A549 (cell line): ENCODE results near the gene LSP1. TPM values are rescaled to one million over a fixed set of nuclear protein-coding genes. Genes with fewer than 3 reads are reported as not detected.

ENCODE experiments used
- ATAC-seq, 2 experiments: fragments of 200-7000 bp in 1 of 2; fragments of >200 bp in 1 of 2; cut with Nextera tagmentation in 1 of 2; cut with Tn5 transposase in 1 of 2; 3 replicates each; pipeline versions ENCODE4 v1.8.0 to v1.9.1; 2018 to 2020; ENCODE audit warnings: mild to moderate bottlenecking in 1 of 2, moderate library complexity in 1 of 2
- CTCF ChIA-PET: fragments of 300-600 bp; sonication (Branson Sonifier 250); formaldehyde crosslinking; extraction: SDS; loops from one replicate; lab custom pipeline; 2021; ENCODE audit warnings: antibody characterized with exemption, inconsistent platforms; lab: Yijun Ruan, JAX
- POLR2A ChIA-PET: fragments of 350-600 bp; formaldehyde crosslinking; extraction: SDS; loops from one replicate; lab custom pipeline; 2021; ENCODE audit warnings: antibody characterized with exemption, inconsistent platforms; lab: Yijun Ruan, JAX
- DNase-seq, 2 experiments: peaks; one replicate each; pipeline versions ENCODE4 v3.0.0 to v3.0.0-alpha.2; 2011 to 2016; ENCODE audit warnings: low read depth in 1 of 2, low spot score in 1 of 2
- FAIRE-seq: peaks from 2 replicates; lab custom pipeline; 2011; peaks lifted over from hg19 to GRCh38; lab: Jason Lieb, UNC
- H3K27ac ChIP-seq, 2 experiments: fragments of >200 bp; sonication (Bioruptor Twin); formaldehyde crosslinking; 3 replicates each; pipeline ENCODE4 v1.5.1; 2016 to 2017
- H3K4me1 ChIP-seq: fragments of >200 bp; sonication (Bioruptor Twin); formaldehyde crosslinking; 3 replicates; pipeline ENCODE4 v1.6.1; 2016
- H3K4me2 ChIP-seq: fragments of >200 bp; sonication (Bioruptor Twin); formaldehyde crosslinking; 3 replicates; pipeline ENCODE4 v1.6.1; 2016
- H3K4me3 ChIP-seq: fragments of >200 bp; sonication (Bioruptor Twin); formaldehyde crosslinking; 3 replicates; pipeline ENCODE4 v1.5.1; 2016
- H3K9me3 ChIP-seq: fragments of >200 bp; sonication (Bioruptor Twin); formaldehyde crosslinking; 3 replicates; pipeline ENCODE4 v1.6.1; 2016
- FOSL2 ChIP-seq, 2 experiments: fragments of 450-650 bp in 1 of 2; fragments of >200 bp in 1 of 2; sonication (Bioruptor Twin) in 1 of 2; formaldehyde crosslinking; IDR thresholded peaks; 2 replicates each; pipeline versions ENCODE4 v1.5.0 to v1.6.1; 2016 to 2020; ENCODE audit warnings: mild to moderate bottlenecking in 1 of 2, moderate library complexity in 1 of 2
- HDAC2 ChIP-seq: fragments of 200-600 bp; sonication (generic); IDR thresholded peaks from 2 replicates; pipeline ENCODE4 v1.6.1; 2016
- HMGXB4 ChIP-seq: fragments of 250-450 bp; sonication (Bioruptor Pico); IDR thresholded peaks from 2 replicates; pipeline ENCODE4 v1.5.0; 2021; ENCODE audit warnings: mild to moderate bottlenecking, moderate library complexity, borderline replicate concordance
- HOXA7 ChIP-seq: fragments of 250-450 bp; sonication (Bioruptor Pico); IDR thresholded peaks from 2 replicates; pipeline ENCODE4 v1.5.0; 2020; ENCODE audit warnings: mild to moderate bottlenecking, moderate library complexity
- HOXB13 ChIP-seq: fragments of 250-450 bp; sonication (Bioruptor Pico); IDR thresholded peaks from 2 replicates; pipeline ENCODE4 v1.5.0; 2020; ENCODE audit warnings: low read depth, mild to moderate bottlenecking, moderate library complexity
- JUNB ChIP-seq: fragments of >200 bp; sonication (Bioruptor Twin); formaldehyde crosslinking; IDR thresholded peaks from 2 replicates; pipeline ENCODE4 v1.6.1; 2016
- KDM1A ChIP-seq: fragments of 200-600 bp; sonication (generic); IDR thresholded peaks from 2 replicates; pipeline ENCODE4 v1.6.1; 2016; ENCODE audit warnings: low read depth, mild to moderate bottlenecking
- MAZ ChIP-seq: fragments of 150-350 bp; IDR thresholded peaks from 2 replicates; pipeline ENCODE4 v1.6.1; 2014; ENCODE audit warnings: antibody characterized with exemption, low read depth, low read length, borderline replicate concordance
- MYC ChIP-seq: IDR thresholded peaks from 2 replicates; pipeline ENCODE4 v1.6.1; 2012; ENCODE audit warnings: mild to moderate bottlenecking, inconsistent platforms, low read length, improper control_type of control experiment, borderline replicate concordance
- NPAS2 ChIP-seq: fragments of 250-450 bp; sonication (Bioruptor Pico); IDR thresholded peaks from 2 replicates; pipeline ENCODE4 v1.8.0; 2022; ENCODE audit warnings: mild to moderate bottlenecking, moderate library complexity, borderline replicate concordance
- NR3C1 ChIP-seq: fragments of >200 bp; sonication (Bioruptor Twin); formaldehyde crosslinking; IDR thresholded peaks from 3 replicates; pipeline ENCODE4 v1.6.1; 2017
- POLR2A ChIP-seq: IDR thresholded peaks from 2 replicates; pipeline ENCODE4 v1.6.1; 2012; ENCODE audit warnings: mild to moderate bottlenecking, low read length
- RAD21 ChIP-seq, 2 experiments: fragments of >200 bp in 1 of 2; sonication (Bioruptor Twin) in 1 of 2; formaldehyde crosslinking in 1 of 2; IDR thresholded peaks in 1 of 2; conservative IDR thresholded peaks in 1 of 2; 2 replicates in 1 of 2; 3 replicates in 1 of 2; pipeline ENCODE4 v1.6.1; 2012 to 2018; ENCODE audit warnings: inconsistent platforms in 1 of 2
- RCOR1 ChIP-seq: fragments of 150-350 bp; IDR thresholded peaks from 2 replicates; pipeline ENCODE4 v1.6.1; 2014; ENCODE audit warnings: antibody characterized with exemption, low read length, low read depth
- RNF2 ChIP-seq: fragments of 200-600 bp; sonication (generic); IDR thresholded peaks from 2 replicates; pipeline ENCODE4 v1.6.1; 2016; ENCODE audit warnings: low read depth, mild to moderate bottlenecking, antibody characterized with exemption, moderate library complexity, borderline replicate concordance
- SREBF2 ChIP-seq: fragments of 450-650 bp; IDR thresholded peaks from 2 replicates; pipeline ENCODE4 v1.6.1; 2014; ENCODE audit warnings: mild to moderate bottlenecking, moderate library complexity
- USF2 ChIP-seq: fragments of 450-650 bp; IDR thresholded peaks from 2 replicates; pipeline ENCODE4 v1.6.1; 2014; ENCODE audit warnings: antibody characterized with exemption
- ZFP36 ChIP-seq: fragments of 450-650 bp; IDR thresholded peaks from 2 replicates; pipeline ENCODE4 v1.6.1; 2014; ENCODE audit warnings: borderline replicate concordance; ENCODE audit not compliant: partially characterized antibody
- WGBS: methylation state at CpG from one replicate; pipeline ENCODE4 v1.1.6; 2017; ENCODE audit errors: missing lambda C conversion rate; 5-methylcytosine and 5-hydroxymethylcytosine counted together
- polyA plus RNA-seq, 4 experiments: library from polyadenylated mRNA; depleted of rRNA in 3 of 4; stranded (reverse); fragments of >200 nt; fragmentation: RNase III in 1 of 4; extraction: RNeasy Plus Mini Kit Qiagen cat#74134 plus additional on column Dnase treatment in 1 of 4; gene quantifications; 2 replicates in 3 of 4; 3 replicates in 1 of 4; pipeline ENCODE4 v1.2.3, GENCODE V29; 2011 to 2017
- TF ChIP-seq, protein P1 (sequence below): fragments of >200 bp; sonication (Bioruptor Twin); formaldehyde crosslinking; IDR thresholded peaks from 3 replicates; pipeline ENCODE4 v1.6.1; 2016
- TF ChIP-seq, protein P2 (sequence below): fragments of 150-350 bp; IDR thresholded peaks from 2 replicates; pipeline ENCODE4 v1.6.1; 2014; ENCODE audit warnings: low read depth, mild to moderate bottlenecking, low read length

LSP1 gene
- polyA plus RNA-seq, 2 of the 4 experiments (the other 2 are of a cell fraction) = 0.67 to 3.5 TPM

- no peak for FAIRE-seq
- no peak for DNase-seq
- Histone ChIP-seq H3K9me3 (no peaks in the 10 kb centered on the region), H3K4me1 (no peaks in the 10 kb centered on the region), H3K4me3 (no peak overlapping the region), H3K27ac (no peak overlapping the region), H3K4me2 (no peak overlapping the region)
- ChIA-PET CTCF (interaction anchor here (0.7 to 2.7 kb wide), 12 partner anchors 12 to 109 kb away, joined by 3 to 10 read pairs (median 4); partner anchors contain the start of gene H19), POLR2A (no interaction called here)
- no peak for TF ChIP-seq POLR2A
- no peak for ATAC-seq
- WGBS = 50% methylated on average over 18 of the region's 18 CpGs
Measured at GRCh38 chr11:1933416-1934334, 80.8 kb downstream of the LSP1 start.

DNA sequence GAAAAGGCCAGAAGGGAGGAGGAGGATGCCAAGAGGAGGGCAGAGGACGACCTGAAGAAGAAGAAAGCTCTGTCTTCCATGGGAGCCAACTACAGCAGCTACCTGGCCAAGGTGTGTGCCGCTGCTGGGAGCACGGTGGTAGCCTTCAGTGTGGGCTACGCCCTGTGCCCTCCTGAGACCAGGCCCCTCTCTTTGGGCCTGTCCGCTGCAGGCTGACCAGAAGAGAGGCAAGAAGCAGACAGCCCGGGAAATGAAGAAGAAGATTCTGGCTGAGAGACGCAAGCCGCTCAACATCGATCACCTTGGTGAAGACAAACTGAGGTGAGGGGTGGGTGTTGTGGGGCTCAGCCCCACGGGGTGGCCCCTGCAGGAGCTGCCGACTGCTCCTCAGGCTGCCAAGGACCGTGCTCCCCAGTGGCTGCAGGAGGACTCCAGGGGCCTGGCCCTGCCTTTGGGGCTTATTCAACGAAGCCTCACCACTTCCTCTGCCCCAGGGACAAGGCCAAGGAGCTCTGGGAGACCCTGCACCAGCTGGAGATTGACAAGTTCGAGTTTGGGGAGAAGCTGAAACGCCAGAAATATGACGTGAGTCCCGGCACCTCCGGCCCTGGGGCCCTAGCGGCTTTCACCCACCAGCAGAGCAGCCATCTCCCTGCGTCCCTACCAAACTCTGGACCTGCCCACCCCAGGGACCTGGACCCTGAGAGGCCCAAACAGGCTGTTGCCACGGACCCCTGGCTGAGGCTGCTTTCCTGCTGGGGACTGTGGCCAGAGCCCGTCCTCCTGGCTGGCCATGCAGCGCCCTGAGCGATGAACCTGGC is 81.7 kb downstream of the LSP1 start:
- Histone ChIP-seq H3K4me1 (no peaks in the 10 kb centered on the region), H3K9me3 (no peaks in the 10 kb centered on the region), H3K27ac (no peak overlapping the region), H3K4me2 (no peak overlapping the region), H3K4me3 (no peak overlapping the region)
- ATAC-seq (no peak), FAIRE-seq (no peak), DNase-seq (no peak)
- TF ChIP-seq RNF2 (no peak), HMGXB4 (CRISPR knock-in tag) (no peak), RAD21 (conservative IDR thresholded peaks at IDR 0.05 in 1 of 2, IDR thresholded peaks at IDR 0.05 in 1 of 2) (no peak), ZFP36 (no peak), KDM1A (no peak), JUNB (no peak), SREBF2 (no peak), HOXA7 (no peak), NPAS2 (CRISPR knock-in tag) (no peak), MAZ (no peak), RCOR1 (no peak)
- TF ChIP-seq, protein P1, sequence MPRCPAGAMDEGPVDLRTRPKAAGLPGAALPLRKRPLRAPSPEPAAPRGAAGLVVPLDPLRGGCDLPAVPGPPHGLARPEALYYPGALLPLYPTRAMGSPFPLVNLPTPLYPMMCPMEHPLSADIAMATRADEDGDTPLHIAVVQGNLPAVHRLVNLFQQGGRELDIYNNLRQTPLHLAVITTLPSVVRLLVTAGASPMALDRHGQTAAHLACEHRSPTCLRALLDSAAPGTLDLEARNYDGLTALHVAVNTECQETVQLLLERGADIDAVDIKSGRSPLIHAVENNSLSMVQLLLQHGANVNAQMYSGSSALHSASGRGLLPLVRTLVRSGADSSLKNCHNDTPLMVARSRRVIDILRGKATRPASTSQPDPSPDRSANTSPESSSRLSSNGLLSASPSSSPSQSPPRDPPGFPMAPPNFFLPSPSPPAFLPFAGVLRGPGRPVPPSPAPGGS = no peak
- CTCF ChIA-PET = interaction anchor here (1.0 to 2.3 kb wide), 11 partner anchors 18 to 282 kb away, joined by 3 to 10 read pairs (median 4); partner anchors contain the start of gene H19
- POLR2A ChIA-PET = no interaction called here
- WGBS = 51% methylated on average over 14 of the region's 24 CpGs

DNA sequence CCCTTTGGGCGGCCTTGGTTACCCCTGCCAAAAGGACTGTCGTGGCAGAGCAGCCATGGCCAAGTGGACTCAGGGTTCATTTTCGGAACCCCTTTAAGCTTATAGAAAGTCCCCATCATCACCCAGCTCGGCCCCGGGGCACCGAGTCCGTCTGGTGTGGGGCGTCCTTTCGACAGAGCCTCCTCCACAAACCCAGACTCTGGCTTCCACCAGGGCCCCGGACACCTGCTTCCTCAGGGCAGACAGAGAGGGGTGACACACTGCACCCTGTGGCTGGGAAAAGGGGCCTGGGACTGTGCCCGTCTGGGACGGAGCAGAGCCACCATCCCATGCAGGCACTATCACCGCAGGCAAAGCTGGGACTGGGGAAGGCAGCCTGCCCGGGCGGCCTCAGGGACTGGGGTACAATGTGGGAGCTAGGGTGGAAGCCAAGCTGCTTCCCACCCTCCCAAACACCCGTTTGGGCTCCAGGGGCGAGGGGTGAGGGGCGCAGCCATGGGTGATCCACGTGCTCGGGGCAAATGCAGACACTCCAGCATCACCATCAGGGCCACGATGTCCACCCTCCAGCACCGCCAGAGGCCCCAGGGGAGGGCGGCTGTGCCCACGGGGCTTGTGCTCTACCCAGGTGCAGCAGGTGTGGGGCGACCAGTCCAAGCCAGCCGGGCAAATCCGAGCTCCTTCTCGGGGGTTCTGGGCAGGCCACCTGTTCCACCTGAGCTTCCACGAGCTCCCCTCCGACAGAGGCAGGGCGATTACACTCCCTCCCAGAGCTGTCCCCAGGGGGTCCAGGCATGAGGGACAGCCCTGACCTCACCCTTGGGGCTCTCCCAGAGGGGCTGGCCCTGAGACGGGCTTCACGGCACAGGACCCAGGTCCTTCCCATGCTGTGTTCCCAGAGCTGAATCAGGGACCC is 82.5 kb downstream of the LSP1 start:
- no peak for ATAC-seq
- Histone ChIP-seq H3K27ac (no peak overlapping the region), H3K4me3 (no peak overlapping the region), H3K4me2 (no peak overlapping the region), H3K4me1 (no peaks in the 10 kb centered on the region), H3K9me3 (no peaks in the 10 kb centered on the region)
- CTCF ChIA-PET = interaction anchor here (0.9 to 2.3 kb wide), 14 partner anchors 12 to 283 kb away, joined by 3 to 11 read pairs (median 4); partner anchors contain the start of gene H19
- POLR2A ChIA-PET = no interaction called here
- no peak for FAIRE-seq
- no peak for DNase-seq
- 46% methylated on average over 18 of the region's 33 CpGs for WGBS
- TF ChIP-seq NR3C1 (no peak), MYC (no peak), SREBF2 (no peak), HDAC2 (no peak), ZFP36 (no peak), FOSL2 (IDR thresholded peaks at IDR 0.05) (no peak), FOSL2 (CRISPR knock-in tag; IDR thresholded peaks at IDR 0.05) (no peak), MAZ (no peak), HOXB13 (CRISPR knock-in tag) (no peak), USF2 (no peak), RCOR1 (no peak)
- TF ChIP-seq, protein P2, sequence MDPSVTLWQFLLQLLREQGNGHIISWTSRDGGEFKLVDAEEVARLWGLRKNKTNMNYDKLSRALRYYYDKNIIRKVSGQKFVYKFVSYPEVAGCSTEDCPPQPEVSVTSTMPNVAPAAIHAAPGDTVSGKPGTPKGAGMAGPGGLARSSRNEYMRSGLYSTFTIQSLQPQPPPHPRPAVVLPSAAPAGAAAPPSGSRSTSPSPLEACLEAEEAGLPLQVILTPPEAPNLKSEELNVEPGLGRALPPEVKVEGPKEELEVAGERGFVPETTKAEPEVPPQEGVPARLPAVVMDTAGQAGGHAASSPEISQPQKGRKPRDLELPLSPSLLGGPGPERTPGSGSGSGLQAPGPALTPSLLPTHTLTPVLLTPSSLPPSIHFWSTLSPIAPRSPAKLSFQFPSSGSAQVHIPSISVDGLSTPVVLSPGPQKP = no peak
- TF ChIP-seq, protein P1 = no peak
